Bronchial smooth muscle cell (primary cell): ENCODE measurements around the gene RO60. TPM values are rescaled to one million over a fixed set of nuclear protein-coding genes. Genes with fewer than 3 reads are reported as not detected.

ENCODE experiments used
- total RNA-seq: library from RNA; depleted of rRNA; stranded (reverse); fragments of >200 nt; gene quantifications from 2 replicates; pipeline ENCODE4 v1.2.1, GENCODE V29; 2014

RO60 gene
- total RNA-seq, result 87.8 and 94.3 TPM in 2 replicates

DNA sequence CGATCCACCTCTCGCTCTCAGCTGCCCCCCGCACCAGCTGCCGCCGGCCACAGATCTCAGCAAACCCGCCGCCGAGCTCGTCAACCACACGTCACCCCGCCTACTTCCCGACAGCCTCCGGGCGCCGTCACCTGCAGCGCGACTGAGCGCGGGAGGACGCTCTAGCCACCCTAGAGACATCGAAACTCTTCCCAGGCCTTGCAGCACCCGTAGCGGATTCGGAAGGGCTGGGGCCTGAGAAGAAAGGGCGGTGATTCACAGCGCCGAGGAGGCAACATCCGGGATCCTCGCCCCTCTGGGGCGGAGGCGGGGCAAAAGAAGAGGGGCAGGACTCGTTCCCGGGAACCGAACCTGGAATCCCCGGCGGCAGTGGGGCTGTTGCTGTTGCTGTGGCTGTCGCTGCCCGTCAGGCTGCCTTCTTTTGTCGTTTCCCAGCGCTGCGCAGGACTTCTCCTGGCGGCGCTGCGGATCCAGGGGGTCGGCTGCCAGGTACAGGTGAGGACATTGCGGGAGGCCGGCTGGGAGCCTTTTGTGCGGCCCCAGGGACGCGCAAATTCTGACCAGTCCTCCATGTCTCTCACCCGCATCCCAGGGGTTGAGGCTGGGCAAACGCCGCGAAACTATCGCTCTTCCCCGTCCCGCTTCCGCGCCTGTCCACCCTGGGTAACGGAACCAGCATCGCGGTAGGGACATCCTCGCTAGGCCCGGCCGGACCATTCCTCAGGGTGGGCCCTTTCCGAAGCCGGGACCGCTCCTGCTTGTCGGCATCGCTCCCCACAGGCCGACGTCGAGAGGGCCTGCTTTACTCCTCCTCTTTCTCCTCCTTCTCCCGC is at the start of gene RO60, which contains the start of gene UCHL5:
Gene RO60, plus strand, starts transcription at position 331 of the 833 bp plus-strand sequence. CDS start 9,443 bp downstream, outside the sequence.
Gene UCHL5, minus strand, starts transcription at position 79 of the 833 bp plus-strand sequence. CDS start 100 bp downstream, outside the sequence.

DNA sequence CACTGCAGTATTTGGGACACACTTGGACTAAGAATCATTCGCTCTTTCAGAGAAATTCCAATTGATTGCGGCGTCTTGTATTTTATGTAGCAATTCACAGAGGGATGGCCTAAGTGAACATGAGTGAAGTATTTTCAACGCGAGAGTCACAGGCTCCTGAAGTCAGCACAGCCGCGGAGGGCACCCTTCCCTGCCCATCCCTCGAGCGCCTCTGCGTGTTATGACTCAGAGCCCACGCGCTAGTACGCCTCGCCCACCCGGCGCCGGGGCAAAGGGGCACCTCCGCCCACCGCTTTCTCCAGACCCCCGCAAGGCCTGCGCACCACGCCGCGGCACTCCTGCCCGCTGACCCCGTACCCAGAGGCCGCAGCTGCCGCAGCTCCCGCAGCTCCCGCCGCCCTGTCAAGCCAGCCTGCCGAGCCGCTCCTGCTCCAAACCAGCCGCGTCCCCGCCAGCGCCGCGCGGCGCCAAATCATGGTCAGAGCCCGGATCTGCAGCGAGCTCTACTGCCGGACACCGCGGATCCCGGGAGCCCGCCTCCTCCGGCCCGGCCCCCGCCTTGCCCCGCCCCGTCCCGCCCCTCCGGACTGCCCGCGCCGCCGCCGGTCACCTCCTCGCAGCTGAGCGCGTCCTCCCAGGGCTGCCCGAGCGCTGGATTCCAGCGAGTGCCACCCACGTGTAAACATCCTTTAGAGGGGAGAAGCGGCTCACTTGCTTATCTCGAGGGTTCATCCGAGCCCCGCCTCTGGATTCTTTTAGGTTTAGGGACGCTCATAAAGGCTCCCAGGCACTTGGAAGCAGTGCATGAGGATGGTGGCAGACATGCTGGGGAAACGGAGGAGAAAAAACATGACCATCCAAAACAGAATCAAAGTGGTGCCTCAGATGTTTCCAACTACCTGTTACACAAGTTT is 45.8 kb downstream of the RO60 start, which contains the start of gene GLRX2:
Gene GLRX2, minus strand, starts transcription at position 508 of the 914 bp plus-strand sequence. Its CDS starts 32 bp downstream, at position 476.

Other genes starting within 250 kb of the RO60 start
- 21.4 and 25.8 TPM in 2 replicates for gene UCHL5, start 252 bp upstream of the RO60 start, total RNA-seq
- gene GLRX2, start 45.8 kb downstream of the RO60 start, total RNA-seq, result 11.7 and 14.7 TPM in 2 replicates
- 15.3 and 18.6 TPM in 2 replicates for gene CDC73, start 62.4 kb downstream of the RO60 start, total RNA-seq
- 0.32 TPM in 1 of 2 replicates, not detected in the other for gene B3GALT2, start 127.0 kb downstream of the RO60 start, total RNA-seq